HG03060 (cell line): ENCODE results near the gene ABTB2.

Experiments used
- ATAC-seq: cut with Tn5 transposase; IDR thresholded peaks from one replicate; pipeline ENCODE4 v1.9.1; 2021; ENCODE audit warnings: low read depth, moderate number of reproducible peaks; ENCODE audit not compliant: unreplicated experiment

Gene ABTB2

DNA sequence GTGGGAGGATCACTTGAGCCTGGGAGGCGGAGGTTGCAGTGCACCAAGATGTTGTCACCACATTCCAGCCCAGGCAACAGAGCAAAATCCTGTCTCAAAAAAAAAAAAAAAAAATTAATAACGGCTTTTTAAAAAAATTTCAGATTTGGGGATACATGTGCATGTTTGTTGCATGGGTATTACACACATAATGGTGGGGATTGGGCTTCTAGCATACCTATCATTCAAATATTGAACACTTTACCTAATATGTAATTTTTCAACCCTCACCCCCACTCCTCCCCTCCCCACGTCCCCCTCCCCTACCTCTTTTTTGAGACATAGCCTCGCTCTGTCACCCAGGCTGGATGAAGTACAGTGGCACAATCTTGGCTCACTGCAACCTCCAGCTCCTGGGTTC lies 40.1 kb downstream of the ABTB2 start:
- ATAC-seq, result no peak

DNA sequence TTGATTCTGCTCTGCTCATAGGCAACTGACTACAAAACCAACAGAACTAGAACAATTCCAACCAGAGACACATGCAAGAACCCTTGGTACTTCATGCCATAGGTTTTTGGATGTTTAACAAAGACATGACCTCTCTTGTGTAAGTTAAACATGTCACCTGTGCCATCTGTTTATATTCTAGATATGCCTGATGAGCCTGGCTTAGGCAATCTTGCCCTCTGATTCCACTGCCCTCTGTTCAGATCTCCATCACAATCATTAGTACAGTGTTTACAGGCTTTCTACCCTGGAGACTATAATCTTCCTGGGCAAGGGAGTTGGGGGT lies 40.8 kb downstream of the ABTB2 start:
- no peak for ATAC-seq

DNA sequence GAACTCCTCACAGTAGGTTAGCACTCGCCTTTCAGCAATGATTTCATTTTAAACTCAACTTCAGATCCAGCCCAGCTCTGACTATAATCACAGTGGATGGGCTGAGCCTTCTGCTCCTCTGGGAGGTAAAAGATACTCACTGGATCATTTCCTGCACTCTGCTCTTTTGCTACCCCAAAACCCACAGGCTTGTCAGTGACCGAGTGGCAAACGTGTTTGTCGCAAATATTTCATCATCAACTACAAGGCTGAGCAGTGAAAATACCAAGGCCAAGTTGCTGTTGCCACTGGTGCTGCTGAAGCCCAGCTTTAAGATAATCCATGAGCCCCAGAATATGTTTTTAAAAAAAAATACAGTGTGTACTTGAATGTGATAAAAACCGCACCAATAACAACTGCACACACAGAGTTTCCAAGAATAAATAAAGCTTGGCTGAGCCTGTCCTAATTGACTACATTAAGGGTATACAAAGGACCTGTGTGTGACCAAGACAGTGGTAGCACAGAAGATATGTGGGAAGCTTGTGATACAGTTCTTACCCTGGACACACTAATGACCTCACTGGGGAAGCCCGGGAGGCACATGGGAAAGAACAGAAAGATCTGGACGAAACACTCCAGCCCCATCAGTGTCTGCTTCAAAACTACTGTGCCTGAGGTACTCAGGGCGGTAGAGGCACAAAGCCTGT lies 41.3 kb downstream of the ABTB2 start:
- no peak for ATAC-seq

DNA sequence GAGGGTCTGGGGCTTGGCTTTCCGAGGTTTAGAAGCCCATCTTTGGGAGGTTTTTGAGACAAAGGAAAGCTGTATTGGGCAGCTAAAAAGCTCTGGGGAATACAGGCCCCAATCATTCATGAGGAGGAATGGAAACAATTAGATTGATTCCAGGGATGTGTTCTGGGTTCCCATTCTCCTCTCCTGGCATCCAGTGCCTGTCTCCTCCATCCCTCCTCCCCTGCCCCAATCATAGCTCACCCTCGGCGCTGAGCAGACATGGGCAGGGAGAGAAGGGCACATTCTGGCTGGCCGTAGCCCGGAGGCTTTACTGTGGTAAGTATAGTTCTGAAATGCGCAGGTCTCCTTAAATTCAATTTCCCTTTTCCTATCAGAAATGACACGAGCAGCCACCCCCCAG lies 42.4 kb downstream of the ABTB2 start:
- no peak for ATAC-seq

DNA sequence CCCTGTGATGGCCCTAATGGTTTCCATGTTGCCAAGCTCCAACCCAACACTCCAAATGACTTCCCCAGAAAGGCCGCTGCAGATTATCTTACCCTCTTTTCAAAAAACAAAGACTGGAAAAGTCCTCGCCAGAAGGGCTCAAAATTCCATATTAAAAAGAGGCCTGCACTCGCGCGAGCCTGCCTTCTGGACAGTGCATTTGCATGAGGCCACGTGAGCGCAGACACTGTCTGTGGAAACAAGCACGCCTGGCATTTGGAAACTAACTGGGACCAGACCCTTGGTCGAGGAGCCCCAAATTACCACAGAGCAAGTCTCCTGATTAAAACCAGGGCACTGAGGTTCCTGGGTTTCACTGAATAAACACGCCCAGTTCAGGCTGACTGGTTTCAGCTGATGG lies 42.9 kb downstream of the ABTB2 start:
- no peak for ATAC-seq

DNA sequence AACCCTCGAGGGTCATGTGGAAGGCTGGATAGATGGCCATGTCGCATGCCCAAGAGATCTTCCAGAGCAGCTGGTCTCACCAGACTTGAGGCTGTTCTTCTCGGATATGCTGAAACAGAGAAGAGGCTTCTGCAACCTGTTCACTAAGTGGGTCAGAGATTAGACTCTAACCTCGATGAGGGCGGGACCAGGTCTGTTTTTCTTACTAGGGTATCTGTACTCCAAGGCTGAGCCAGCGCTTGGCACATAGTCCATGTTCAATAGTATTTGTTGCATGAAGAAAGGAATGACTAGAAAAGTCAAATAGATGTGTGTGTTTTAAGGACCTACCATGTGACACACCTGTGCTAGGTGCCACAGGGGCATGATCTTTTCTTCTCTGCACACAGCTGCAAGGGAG lies 43.6 kb downstream of the ABTB2 start:
- no peak for ATAC-seq

DNA sequence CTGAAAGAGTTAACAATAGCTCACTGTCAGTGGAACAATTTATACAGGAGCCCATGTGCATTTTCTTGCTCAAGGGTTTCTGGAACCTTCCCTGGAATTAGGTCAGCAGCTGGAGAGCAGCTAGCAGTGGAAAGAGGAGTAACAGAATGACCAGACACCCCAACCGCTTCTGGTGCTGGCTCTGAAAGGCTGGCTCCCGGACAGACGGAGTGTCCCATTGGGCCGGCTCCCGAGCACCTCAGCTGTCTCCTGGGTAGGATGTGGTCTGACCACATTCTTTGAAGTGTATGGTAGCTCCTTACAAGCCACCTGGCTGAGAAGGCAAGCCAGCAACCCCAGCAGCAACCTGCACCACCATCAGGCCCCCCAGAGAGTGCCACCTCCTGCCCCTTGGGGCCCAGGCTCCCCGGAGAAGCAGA lies 44.7 kb downstream of the ABTB2 start:
- peak; percentile 41 for ATAC-seq

DNA sequence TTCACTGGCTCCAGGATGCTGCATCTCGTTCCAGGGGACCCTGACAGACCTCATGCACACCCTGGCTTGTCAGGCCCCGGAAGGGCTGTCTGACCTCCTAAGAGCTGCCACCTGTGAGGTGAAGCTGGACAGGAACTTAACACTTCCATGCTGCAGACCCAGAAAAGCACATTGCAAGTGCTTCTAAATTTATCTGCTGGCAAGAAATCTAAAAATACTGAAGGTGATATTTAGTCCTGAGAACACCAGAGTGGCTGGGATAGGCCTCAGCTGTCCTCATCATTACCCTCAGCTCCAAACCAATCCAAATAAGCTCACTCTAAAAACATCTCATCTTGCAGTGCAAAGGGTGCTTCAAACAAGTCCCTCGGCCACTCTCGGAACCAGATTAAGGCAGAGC lies 46.7 kb downstream of the ABTB2 start:
- ATAC-seq, result no peak

DNA sequence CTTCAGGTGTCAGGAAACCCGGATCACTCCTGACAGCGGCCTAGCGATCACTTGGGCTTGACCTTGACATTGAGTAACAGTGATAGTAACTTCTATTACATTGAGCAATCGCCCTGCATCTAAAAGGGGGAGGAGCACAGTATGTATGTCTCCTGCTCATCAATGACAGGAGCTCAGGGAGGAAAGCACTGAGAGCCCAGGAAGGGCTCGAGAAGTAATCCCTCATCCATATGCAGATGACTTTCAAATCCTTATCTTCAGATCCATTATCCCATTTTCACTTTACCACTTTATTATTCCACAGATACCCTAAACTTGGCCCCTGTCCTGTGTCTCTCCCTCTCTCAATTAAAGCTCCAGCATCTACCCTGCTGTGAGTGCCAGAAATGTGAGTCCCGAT lies 47.8 kb downstream of the ABTB2 start:
- no peak for ATAC-seq

DNA sequence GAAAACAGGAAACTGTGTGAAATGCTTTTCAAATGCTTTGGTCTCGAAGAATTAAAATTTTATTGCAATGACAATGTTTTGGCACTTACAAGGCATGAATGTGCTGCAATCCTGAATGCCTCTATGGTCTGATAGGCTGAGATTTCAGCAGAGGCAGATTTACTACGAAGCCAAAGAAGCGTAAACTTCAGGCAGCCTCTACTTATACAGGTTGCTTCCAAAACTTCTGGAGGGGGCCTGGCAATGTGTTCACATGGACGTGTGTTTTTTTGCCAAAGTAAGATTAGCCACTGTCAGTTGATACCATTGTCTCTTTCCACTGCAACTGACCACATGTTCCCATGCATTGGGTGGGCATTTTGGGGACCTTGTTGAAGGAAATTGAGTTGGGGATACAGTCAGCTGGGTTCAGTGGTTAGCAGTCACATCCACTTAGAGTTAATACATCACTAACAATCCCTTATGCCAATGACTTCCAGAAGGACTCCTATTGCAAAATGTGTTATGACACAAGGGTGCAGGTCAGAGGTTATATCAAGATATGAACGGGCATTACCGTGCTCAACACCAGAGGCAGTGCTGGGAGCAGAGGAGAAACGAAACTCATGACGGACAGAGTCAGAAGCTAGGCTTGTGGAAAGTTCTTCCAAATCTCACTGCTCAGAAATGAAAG lies 48.8 kb downstream of the ABTB2 start:
- ATAC-seq, result no peak

DNA sequence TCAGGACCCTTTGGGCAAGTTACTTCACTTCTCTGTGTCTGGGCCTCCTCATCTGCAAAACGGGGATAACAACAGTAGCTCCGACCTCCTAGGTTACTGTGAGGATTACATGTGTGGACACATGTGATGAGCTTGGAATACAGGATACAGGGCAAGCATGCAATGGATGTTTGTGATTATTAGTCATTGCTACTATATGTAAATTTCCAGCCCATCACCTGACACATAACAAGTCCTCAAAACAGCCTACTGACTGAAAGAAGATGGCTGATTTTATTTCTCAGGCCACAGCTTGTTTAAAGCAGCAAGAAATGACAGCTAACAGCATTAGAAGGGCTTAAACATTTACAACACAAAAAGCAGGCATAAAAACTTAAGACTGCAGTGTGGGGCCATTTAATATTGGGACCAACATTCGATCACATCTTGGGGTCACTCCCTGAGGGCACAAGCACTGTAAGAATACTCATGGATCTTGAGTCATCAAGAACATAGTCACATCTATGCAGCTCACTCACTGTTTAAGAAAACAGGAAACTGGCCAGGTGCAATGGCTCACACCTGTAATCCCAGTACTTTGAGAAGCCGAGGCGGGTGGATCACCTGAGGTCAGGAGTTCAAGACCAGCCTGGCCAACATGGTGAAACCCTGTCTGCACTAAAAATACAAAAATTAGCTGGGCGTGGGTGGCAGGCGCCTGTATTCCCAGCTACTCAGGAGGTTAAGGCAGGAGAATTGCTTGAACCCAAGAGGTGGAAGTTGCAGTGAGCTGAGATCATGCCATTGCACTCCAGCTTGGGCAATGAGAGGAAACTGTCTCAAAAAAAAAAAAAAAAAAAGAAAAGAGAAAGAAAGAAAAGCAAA lies 49.5 kb downstream of the ABTB2 start:
- no peak for ATAC-seq

DNA sequence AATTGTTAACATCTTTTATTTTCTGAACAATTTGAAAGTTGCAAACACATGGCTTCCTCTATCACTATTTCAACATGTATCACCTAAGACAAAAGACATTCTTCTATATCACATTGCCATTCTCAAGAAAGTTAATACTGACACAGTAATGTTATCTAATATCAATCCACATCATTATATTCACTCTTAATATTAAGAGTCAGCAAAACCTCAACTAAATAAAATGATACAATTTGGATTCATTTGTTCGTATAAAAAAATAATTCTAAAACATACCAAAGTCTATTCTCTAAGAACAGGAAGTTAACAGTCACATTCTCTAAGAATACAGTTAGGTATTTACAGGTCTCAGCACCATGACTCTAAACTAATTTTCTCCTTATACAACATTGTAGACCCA lies 52.0 kb downstream of the ABTB2 start:
- ATAC-seq, result no peak

DNA sequence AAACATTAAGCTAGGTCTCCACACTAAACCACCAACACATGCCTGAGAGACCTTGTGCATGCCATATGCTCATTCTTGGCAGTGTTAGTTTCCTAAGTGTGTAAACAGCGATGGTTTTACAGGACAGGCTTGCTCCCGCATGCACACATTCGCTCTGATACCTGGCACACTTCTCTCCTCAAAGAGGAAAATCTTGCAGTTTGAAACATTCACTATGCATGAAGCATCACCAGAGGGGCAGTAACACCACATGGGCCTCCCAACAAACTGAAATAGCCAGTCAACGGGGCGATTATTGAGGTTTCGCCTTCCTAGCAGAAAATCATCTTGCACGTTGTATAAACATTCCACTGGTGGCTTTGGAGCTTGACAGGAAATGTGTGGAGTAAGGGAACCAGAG lies 52.6 kb downstream of the ABTB2 start:
- no peak for ATAC-seq

DNA sequence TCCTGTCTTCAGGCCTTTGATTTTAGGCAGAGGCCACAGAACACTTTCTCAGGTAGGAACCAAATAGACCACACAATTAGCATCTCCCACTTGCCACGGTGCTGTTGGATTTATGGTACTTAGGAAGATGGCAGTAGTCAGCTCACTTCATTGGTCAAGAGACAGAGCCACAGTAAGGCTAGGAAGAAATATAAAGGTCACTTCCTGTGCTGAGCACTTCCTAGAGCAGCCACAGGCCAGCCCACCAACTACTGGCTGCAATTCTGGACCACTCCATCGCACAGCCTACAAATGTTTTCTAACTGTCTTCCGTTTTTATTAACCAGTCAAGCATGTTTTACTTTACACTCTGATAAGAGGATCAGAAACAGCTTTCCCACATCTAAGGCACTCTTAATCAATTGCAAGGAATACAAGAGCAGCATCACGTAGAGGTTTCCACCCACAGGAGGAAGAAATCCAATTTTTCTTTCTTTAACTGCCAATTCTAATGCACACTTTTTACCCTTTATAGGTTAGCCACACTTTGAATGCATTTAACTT lies 54.7 kb downstream of the ABTB2 start:
- ATAC-seq, result peak; percentile 21

DNA sequence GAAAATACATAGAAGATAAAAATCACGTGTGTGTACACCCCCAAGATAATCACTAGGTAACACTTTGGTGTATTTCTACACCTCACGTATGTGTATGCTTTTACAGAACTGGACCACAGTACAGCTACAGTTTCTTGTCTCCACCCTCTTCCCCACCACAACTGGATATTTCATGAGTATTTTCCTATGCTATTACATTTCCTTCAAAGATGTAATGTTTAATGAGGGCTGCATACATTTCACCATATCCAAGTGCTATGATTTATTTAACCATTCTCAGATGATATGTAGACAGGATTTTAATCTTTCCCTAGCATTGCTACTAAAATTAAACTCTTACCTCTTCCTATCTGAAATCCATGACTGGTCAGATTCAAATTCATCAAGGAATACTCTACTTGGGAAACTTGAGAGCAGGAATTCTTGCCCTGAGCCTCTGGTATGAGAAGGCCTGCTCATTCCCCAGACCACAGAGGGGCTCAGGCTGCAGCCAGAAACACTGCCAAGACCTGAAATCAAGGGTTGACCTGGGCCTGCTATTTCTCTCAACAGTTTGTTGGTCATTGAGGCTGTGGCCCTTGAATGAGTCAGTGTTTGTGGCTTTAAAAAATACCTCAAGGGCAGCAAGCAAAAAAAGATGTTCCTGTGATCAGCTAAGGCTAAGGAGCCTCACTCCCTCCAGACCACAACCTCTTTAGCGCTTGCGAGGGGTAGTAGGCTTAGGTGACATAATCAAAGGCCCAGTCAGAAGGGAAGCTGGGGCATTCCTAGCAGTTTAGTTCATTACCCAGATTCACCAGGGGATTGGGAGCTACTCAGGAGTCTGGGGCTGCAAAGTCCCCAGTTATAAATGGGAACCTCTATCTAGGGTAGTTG lies 55.5 kb downstream of the ABTB2 start:
- ATAC-seq, result peak; percentile 59

DNA sequence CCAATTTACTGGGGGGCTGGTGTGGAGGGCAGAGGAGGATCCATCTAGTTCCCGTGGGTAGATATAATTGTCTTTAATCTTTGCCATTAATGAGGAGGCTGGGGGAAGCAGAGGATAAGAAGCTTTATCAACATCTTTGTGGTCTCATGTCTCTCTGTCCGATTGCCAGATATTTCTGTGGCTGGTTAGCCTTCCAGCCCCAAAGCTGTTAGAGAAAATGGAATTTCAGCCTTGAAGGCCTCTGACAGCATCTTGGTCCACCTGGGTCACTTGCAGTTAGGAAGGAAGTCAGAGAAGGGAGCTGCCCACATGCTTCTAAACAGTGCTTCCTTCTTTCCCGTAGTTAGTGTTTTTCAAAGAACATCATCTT lies 56.9 kb downstream of the ABTB2 start:
- ATAC-seq, result no peak

DNA sequence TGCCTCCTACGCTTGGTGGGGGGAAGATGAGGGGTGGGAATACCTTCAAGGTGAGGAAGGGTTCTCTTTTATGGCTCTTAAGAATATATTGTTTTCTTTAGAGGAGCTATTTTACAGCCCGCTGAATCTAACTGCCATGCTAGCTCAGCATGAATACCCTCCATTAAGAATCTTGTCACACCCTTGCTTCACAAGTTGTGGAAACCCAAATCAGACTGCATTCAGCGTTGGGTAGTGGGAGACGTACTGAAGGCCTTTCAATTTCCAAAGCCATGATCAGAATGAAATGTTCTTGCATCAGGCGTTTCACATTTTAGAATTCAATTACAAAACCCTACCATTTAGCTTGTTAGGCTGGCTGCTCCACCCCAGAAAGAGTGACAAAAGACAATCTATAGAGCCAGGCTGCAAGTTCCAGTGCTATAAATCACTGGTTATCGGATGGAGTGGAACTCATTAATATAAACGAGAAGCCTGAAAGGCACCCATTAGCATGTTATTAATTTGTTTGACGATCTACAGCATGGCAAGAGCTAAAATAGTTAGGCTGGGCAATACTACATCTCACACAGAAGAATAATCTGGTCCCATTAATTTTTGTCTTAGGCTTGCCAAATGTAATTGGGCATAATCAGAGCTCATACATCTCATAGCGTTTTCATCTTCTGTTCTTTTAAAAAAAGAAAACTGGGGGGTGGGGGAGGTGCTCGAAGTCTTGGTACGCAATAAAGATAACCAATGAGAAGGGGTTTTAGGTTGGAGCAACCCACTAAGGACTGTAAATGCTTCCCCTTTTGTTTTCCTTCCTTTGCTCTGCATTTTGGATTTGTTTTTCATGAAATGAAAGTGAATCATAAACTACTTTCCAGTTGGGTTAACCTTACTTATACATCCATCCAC lies 57.5 kb downstream of the ABTB2 start:
- ATAC-seq, result no peak

DNA sequence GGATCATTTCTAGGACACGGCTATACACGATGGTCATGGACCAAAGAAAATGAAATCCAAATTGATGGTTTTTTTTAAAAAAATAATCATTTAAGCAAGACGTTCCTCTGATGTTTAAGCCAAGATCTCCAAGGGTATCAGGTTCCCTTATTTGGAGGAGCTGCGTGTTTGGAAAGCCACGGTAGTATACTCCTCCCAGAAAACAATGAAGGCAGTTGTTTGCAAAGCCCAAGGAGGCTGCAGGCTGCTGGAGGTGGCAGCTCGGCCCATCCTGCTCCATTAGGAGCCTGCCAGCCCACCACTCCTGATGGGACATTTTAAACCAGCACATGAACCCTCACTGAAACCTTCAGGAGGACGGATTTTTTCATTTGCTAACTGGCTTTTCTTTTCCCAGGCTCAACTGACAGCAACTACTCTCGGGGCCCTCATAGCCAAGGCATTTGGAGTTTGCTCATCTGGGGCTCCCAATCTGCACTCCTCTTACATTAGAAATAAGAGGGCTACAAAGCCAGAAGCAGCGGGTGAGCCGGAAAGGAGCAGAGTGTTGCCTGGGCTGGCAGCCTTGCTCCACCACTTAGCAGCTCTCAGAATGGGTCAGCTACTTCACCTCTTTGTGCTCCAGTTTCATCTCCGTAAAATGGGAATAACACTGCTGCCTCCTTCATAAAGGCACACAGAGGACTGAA lies 58.4 kb downstream of the ABTB2 start:
- no peak for ATAC-seq

DNA sequence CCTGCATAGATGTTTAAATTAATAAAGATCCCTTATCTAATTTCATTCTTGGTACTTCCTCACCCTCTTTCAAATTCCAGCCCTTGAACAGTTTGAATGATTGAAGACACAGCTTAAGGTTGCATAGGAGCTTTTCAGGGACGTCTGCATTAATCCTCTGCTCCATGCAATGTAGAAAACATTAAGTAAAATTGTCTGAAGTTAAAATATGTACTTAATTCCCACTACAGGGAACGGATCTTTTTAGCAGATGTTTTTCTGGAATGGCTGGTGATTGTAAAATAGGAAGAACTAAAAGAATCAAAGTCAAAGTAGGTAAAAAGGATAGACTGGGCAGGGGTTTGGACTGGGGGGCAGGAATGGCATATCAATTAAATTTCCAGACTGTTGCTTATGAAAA lies 58.9 kb downstream of the ABTB2 start:
- no peak for ATAC-seq
